Measurements from ENCODE around the gene PBX4. TPM values are rescaled to one million over a fixed set of nuclear protein-coding genes. Genes with fewer than 3 reads are reported as not detected.

Gene PBX4
- total and polyA plus RNA-seq, 10 of the 15 experiments (the other 5 are each of a cell fraction or from before 2014, with no cell fraction given): 0.18 to 17.3 (median 4.2) TPM

DNA sequence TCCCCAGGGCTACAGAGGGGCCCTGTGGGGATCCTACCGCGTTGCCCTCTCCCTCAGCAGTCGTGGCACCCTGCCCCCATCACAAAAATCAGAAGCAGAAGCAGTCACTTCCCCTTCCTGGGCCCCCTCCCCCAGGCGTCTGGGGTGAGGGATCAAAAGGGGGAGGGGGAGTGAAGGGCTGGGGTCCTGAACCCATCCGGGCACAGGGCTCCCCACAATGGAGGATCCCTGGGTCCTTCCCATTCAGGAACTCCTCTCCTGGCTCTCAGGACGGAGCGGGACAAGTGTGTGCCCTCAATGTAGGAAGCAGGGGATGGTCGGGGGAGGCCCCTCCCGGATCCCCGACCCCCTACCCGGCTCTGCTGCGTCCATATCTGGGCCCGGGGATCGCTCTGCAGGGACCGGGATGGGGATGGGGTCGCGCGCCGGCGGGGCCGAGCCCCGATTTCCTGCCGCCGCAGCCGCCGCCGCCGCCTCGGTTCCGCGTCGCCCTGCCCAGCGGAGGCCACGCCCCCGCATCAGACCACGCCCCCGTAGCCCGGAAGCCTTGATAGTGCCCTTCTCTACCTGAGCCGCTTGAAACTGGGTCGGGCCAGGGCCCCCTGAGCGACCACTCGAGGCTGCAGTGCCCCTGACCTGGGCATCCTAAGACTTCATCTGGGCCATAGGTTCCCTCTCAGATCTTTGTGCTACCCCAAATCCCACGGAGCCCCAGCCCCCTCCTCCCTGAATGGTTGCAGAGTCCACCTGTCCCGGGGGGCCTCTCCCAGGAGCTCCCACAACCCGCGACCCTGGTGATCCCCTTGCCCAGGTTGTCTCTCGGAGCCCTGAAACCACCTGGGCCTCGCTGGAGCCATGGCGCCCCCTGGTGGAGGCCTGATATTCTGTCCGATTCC lies 24.9 kb upstream of the PBX4 start, which contains the start of gene GMIP (continued):
- TF ChIP-seq CEBPB (IDR thresholded peaks at IDR 0.05; ENCODE audit: borderline replicate concordance in 1 of 2, low read depth in 2 of 2, low read length in 2 of 2): no peak
- TF ChIP-seq BACH1 (IDR thresholded peaks at IDR 0.05; ENCODE audit: borderline replicate concordance): peak; percentile 68; the same call in 1 of the 2 replicates
- TF ChIP-seq POLR2A (IDR thresholded peaks at IDR 0.05; ENCODE audit: low read depth, low read length): peak; percentile 78
- TF ChIP-seq GABPA (IDR thresholded peaks at IDR 0.05; ENCODE audit: low read depth): no peak
- TF ChIP-seq, protein P1, sequence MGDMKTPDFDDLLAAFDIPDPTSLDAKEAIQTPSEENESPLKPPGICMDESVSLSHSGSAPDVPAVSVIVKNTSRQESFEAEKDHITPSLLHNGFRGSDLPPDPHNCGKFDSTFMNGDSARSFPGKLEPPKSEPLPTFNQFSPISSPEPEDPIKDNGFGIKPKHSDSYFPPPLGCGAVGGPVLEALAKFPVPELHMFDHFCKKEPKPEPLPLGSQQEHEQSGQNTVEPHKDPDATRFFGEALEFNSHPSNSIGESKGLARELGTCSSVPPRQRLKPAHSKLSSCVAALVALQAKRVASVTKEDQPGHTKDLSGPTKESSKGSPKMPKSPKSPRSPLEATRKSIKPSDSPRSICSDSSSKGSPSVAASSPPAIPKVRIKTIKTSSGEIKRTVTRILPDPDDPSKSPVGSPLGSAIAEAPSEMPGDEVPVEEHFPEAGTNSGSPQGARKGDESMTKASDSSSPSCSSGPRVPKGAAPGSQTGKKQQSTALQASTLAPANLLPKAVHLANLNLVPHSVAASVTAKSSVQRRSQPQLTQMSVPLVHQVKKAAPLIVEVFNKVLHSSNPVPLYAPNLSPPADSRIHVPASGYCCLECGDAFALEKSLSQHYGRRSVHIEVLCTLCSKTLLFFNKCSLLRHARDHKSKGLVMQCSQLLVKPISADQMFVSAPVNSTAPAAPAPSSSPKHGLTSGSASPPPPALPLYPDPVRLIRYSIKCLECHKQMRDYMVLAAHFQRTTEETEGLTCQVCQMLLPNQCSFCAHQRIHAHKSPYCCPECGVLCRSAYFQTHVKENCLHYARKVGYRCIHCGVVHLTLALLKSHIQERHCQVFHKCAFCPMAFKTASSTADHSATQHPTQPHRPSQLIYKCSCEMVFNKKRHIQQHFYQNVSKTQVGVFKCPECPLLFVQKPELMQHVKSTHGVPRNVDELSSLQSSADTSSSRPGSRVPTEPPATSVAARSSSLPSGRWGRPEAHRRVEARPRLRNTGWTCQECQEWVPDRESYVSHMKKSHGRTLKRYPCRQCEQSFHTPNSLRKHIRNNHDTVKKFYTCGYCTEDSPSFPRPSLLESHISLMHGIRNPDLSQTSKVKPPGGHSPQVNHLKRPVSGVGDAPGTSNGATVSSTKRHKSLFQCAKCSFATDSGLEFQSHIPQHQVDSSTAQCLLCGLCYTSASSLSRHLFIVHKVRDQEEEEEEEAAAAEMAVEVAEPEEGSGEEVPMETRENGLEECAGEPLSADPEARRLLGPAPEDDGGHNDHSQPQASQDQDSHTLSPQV (IDR thresholded peaks at IDR 0.05): 0 out of 2 replicates have a peak, but pooled peaks have one; percentile 12
- TF ChIP-seq, protein P2, sequence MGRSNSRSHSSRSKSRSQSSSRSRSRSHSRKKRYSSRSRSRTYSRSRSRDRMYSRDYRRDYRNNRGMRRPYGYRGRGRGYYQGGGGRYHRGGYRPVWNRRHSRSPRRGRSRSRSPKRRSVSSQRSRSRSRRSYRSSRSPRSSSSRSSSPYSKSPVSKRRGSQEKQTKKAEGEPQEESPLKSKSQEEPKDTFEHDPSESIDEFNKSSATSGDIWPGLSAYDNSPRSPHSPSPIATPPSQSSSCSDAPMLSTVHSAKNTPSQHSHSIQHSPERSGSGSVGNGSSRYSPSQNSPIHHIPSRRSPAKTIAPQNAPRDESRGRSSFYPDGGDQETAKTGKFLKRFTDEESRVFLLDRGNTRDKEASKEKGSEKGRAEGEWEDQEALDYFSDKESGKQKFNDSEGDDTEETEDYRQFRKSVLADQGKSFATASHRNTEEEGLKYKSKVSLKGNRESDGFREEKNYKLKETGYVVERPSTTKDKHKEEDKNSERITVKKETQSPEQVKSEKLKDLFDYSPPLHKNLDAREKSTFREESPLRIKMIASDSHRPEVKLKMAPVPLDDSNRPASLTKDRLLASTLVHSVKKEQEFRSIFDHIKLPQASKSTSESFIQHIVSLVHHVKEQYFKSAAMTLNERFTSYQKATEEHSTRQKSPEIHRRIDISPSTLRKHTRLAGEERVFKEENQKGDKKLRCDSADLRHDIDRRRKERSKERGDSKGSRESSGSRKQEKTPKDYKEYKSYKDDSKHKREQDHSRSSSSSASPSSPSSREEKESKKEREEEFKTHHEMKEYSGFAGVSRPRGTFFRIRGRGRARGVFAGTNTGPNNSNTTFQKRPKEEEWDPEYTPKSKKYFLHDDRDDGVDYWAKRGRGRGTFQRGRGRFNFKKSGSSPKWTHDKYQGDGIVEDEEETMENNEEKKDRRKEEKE (IDR thresholded peaks at IDR 0.05): no peak
- peak; percentile 3 for TF ChIP-seq RELA (IDR thresholded peaks at IDR 0.05; ENCODE audit: borderline replicate concordance, partially characterized antibody)
- TF ChIP-seq BHLHE40 (IDR thresholded peaks at IDR 0.05; ENCODE audit: borderline replicate concordance in 1 of 2, low read depth in 2 of 2, low read length in 1 of 2): no peak; a peak in 1 of 4 replicates
- no peak for TF ChIP-seq ZBTB40 (IDR thresholded peaks at IDR 0.05; ENCODE audit: borderline replicate concordance)
- TF ChIP-seq BMI1 (IDR thresholded peaks at IDR 0.05; ENCODE audit: borderline replicate concordance): no peak
- peak; percentile 20 for TF ChIP-seq MTA2 (IDR thresholded peaks at IDR 0.05; ENCODE audit: low read depth)
- no peak for TF ChIP-seq SUZ12 (IDR thresholded peaks at IDR 0.05; ENCODE audit: unreplicated experiment)
- peak; percentile 80 for TF ChIP-seq CHD2 (IDR thresholded peaks at IDR 0.05; ENCODE audit: borderline replicate concordance, low read depth, low read length)
- TF ChIP-seq, protein P3, sequence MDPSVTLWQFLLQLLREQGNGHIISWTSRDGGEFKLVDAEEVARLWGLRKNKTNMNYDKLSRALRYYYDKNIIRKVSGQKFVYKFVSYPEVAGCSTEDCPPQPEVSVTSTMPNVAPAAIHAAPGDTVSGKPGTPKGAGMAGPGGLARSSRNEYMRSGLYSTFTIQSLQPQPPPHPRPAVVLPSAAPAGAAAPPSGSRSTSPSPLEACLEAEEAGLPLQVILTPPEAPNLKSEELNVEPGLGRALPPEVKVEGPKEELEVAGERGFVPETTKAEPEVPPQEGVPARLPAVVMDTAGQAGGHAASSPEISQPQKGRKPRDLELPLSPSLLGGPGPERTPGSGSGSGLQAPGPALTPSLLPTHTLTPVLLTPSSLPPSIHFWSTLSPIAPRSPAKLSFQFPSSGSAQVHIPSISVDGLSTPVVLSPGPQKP (IDR thresholded peaks at IDR 0.05; ENCODE audit: low read depth, low read length): no peak; the same call in 1 of the 2 replicates
